GM19397 (cell line): ENCODE data around the gene DGLUCY.
"Not testable (repeated sequence)": the region's sequence is repeated elsewhere in the genome, so short reads cannot be mapped to it uniquely, and the experiment has no call there.

Experiments used
- ATAC-seq: cut with Tn5 transposase; IDR thresholded peaks from one replicate; pipeline ENCODE4 v1.9.1; 2021; ENCODE audit warnings: mild to moderate bottlenecking, moderate library complexity; ENCODE audit not compliant: unreplicated experiment

Gene DGLUCY

GRCh38 chr14:91202234-91202974 lies 88.5 kb downstream of the DGLUCY start:
- ATAC-seq = no peak

GRCh38 chr14:91204657-91205056 lies 90.8 kb downstream of the DGLUCY start:
- ATAC-seq = no peak

- ATAC-seq = no peak
These were observed 91.6 kb downstream of the DGLUCY start for GRCh38 chr14:91205459-91205858.

- no peak for ATAC-seq
These were observed 93.1 kb downstream of the DGLUCY start for GRCh38 chr14:91207008-91207407.

- ATAC-seq = no peak
These were observed 97.1 kb downstream of the DGLUCY start for GRCh38 chr14:91211017-91211416.

- no peak for ATAC-seq
These were observed 100.4 kb downstream of the DGLUCY start for GRCh38 chr14:91214306-91214705.

- ATAC-seq = no peak
These were observed 101.5 kb downstream of the DGLUCY start for GRCh38 chr14:91215381-91215780.

- ATAC-seq = no peak
These were observed 102.9 kb downstream of the DGLUCY start for GRCh38 chr14:91216731-91217226.

- no peak for ATAC-seq
These were observed 104.1 kb downstream of the DGLUCY start for GRCh38 chr14:91218014-91218413.

- no peak for ATAC-seq
These were observed 105.9 kb downstream of the DGLUCY start for GRCh38 chr14:91219517-91220389.

- no peak for ATAC-seq
These were observed 106.7 kb downstream of the DGLUCY start for GRCh38 chr14:91220581-91221000.

- no peak for ATAC-seq
These were observed 107.4 kb downstream of the DGLUCY start for GRCh38 chr14:91221270-91221669.

- ATAC-seq = no peak
These were observed 109.3 kb downstream of the DGLUCY start for GRCh38 chr14:91223028-91223783.

GRCh38 chr14:91225025-91225424 lies 111.2 kb downstream of the DGLUCY start:
- ATAC-seq = no peak

- not testable (repeated sequence) for ATAC-seq
These were observed 112.5 kb downstream of the DGLUCY start for GRCh38 chr14:91226360-91226759.

- no peak for ATAC-seq
These were observed 113.3 kb downstream of the DGLUCY start for GRCh38 chr14:91227183-91227628.

GRCh38 chr14:91228112-91229004 lies 114.5 kb downstream of the DGLUCY start:
- peak; percentile 77 for ATAC-seq

- ATAC-seq = no peak
These were observed 115.1 kb downstream of the DGLUCY start for GRCh38 chr14:91229005-91229382.

GRCh38 chr14:91229743-91230200 lies 115.9 kb downstream of the DGLUCY start:
- ATAC-seq = peak; percentile 54
